Peyer's patch (tissue), 4 donors: ENCODE measurements around the gene PCNP.
"Not testable (repeated sequence)": the region's sequence is repeated elsewhere in the genome, so short reads cannot be mapped to it uniquely, and the experiment has no call there.

ENCODE experiments used
- POLR2A ChIP-seq, 2 donors: fragments of 450-650 bp; IDR thresholded peaks; one replicate each; pipeline ENCODE4 v1.5.1; 2017; ENCODE audit warnings: antibody characterized with exemption in 2 of 2, mild to moderate bottlenecking in 2 of 2, moderate library complexity in 2 of 2
- TF ChIP-seq, protein P1 (sequence below), 6 experiments: fragments of 450-650 bp in 4 of 6; fragments of 200-600 bp in 2 of 6; sonication (generic) in 1 of 6; IDR thresholded peaks; one replicate each; pipeline ENCODE4 v1.5.1; 2017 to 2019; ENCODE audit warnings: antibody characterized with exemption in 6 of 6, mild to moderate bottlenecking in 3 of 6, moderate library complexity in 1 of 6

DNA sequence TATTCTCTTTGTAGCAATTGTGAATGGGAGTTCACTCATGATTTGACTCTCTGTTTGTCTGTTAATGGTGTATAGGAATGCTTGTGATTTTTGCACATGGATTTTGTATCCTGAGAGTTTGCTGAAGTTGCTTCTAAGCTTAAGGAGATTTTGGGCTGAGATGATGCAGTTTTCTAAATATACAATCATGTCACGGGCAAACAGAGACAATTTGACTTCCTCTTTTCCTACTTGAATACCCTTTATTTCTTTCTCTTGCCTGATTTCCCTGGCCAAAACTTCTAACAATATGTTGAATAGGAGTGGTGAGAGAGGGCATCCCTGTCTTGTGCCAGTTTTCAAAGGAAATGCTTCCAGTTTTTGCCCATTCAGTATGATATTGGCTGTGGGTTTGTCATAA, 37.0 kb upstream of the PCNP start:
- TF ChIP-seq, protein P1, sequence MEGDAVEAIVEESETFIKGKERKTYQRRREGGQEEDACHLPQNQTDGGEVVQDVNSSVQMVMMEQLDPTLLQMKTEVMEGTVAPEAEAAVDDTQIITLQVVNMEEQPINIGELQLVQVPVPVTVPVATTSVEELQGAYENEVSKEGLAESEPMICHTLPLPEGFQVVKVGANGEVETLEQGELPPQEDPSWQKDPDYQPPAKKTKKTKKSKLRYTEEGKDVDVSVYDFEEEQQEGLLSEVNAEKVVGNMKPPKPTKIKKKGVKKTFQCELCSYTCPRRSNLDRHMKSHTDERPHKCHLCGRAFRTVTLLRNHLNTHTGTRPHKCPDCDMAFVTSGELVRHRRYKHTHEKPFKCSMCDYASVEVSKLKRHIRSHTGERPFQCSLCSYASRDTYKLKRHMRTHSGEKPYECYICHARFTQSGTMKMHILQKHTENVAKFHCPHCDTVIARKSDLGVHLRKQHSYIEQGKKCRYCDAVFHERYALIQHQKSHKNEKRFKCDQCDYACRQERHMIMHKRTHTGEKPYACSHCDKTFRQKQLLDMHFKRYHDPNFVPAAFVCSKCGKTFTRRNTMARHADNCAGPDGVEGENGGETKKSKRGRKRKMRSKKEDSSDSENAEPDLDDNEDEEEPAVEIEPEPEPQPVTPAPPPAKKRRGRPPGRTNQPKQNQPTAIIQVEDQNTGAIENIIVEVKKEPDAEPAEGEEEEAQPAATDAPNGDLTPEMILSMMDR (IDR thresholded peaks at IDR 0.05): not testable (repeated sequence)
- not testable (repeated sequence) for TF ChIP-seq POLR2A (IDR thresholded peaks at IDR 0.05)
